OCI-LY3 (cell line): ENCODE measurements around the gene SH2D2A.
A peak's percentile ranks its signal among the peaks of the same experiment; 100 is the strongest.

Experiments used
- H2AFZ ChIP-seq: fragments of 200-600, 300-600 bp; shearing (Covaris generic); 2 replicates; pipeline ENCODE4 v1.6.0; 2014; ENCODE audit warnings: antibody characterized with exemption, low read depth, low read length
- H3K27ac ChIP-seq: fragments of 200-600, 300-600 bp; sonication (generic); 2 replicates; pipeline ENCODE4 v1.5.1; 2014; ENCODE audit warnings: mild to moderate bottlenecking, low read length, moderate library complexity, mixed read lengths
- H3K27me3 ChIP-seq: fragments of 200-600, 300-600 bp; sonication (generic); 2 replicates; pipeline ENCODE4 v1.6.1; 2014; ENCODE audit warnings: low read depth, low read length, mixed read lengths
- H3K36me3 ChIP-seq: fragments of 200-600, 300-600 bp; sonication (generic); replicated peaks from 2 replicates; pipeline ENCODE3; 2014; ENCODE audit warnings: low read depth, low read length, mixed read lengths
- H3K4me1 ChIP-seq: fragments of 300-600, 200-600 bp; sonication (generic); 2 replicates; pipeline ENCODE4 v1.6.1; 2014; ENCODE audit warnings: low read length, mixed read lengths
- H3K4me2 ChIP-seq: fragments of 200-600, 300-600 bp; sonication (generic); 2 replicates; pipeline ENCODE4 v1.6.1; 2014; ENCODE audit warnings: low read length, mixed read lengths
- H3K4me3 ChIP-seq: fragments of 300-600, 200-600 bp; sonication (generic); 2 replicates; pipeline ENCODE4 v1.5.1; 2014; ENCODE audit warnings: antibody characterized with exemption, mild to moderate bottlenecking, low read length, moderate library complexity
- H3K79me2 ChIP-seq: fragments of 300-600, 200-600 bp; shearing (Covaris generic); 2 replicates; pipeline ENCODE4 v1.6.1; 2014; ENCODE audit warnings: mild to moderate bottlenecking, low read length, mixed read lengths
- H3K9ac ChIP-seq: fragments of 300-600, 200-600 bp; shearing (Covaris generic); 2 replicates; pipeline ENCODE4 v1.6.0; 2014; ENCODE audit warnings: mild to moderate bottlenecking, low read length, moderate library complexity
- H3K9me3 ChIP-seq: fragments of 200-600, 300-600 bp; shearing (Covaris generic); 2 replicates; pipeline ENCODE4 v1.6.1; 2014; ENCODE audit warnings: low read length, mixed read lengths; ENCODE audit not compliant: insufficient read depth
- H4K20me1 ChIP-seq: fragments of 200-600, 300-600 bp; sonication (generic); 2 replicates; pipeline ENCODE4 v1.6.1; 2016; ENCODE audit warnings: low read length, mixed read lengths; ENCODE audit not compliant: insufficient read depth
- CTCF ChIP-seq: fragments of 200-600, 300-600 bp; sonication (generic); IDR thresholded peaks from 2 replicates; pipeline ENCODE4 v1.5.1; 2014; ENCODE audit warnings: antibody characterized with exemption, low read length, low read depth
- EZH2phosphoT487 ChIP-seq: fragments of 200-600 bp; shearing (Covaris generic); IDR thresholded peaks from 2 replicates; pipeline ENCODE4 v1.6.1; 2018; ENCODE audit warnings: antibody characterized with exemption, mixed run types, low read depth

SH2D2A gene

GRCh38 chr1:156767879-156768604, 48.6 kb downstream of the SH2D2A start:
- peaks cover 66% of the 10 kb centered on the region for H3K79me2 ChIP-seq
- H3K27ac ChIP-seq = peak overlapping the region; percentile 67
- H3K9me3 ChIP-seq = no peaks in the 10 kb centered on the region
- TF ChIP-seq EZH2phosphoT487 (no peak), CTCF (no peak)
- H4K20me1 ChIP-seq = peaks cover 6% of the 10 kb centered on the region
- H3K27me3 ChIP-seq = no peaks in the 10 kb centered on the region
- H3K4me3 ChIP-seq = peak overlapping the region; percentile 78
- peaks cover 15% of the 10 kb centered on the region for H3K36me3 ChIP-seq
- H3K4me2 ChIP-seq = peak overlapping the region; percentile 94
- peak overlapping the region; percentile 93 for H3K9ac ChIP-seq
- peaks cover 21% of the 10 kb centered on the region for H3K4me1 ChIP-seq
- H2AFZ ChIP-seq = 0 out of 2 replicates have a peak overlapping the region, but pooled peaks have one; percentile 12

GRCh38 chr1:156767101-156767878, 49.4 kb downstream of the SH2D2A start, which contains the start of gene PRCC:
PRCC (plus strand) TSS chr1:156767535; CDS start chr1:156767772, 237 bp downstream.
- Histone ChIP-seq H3K4me2 (peak within 1 kb of the TSS; percentile 97), H3K4me3 (peak within 1 kb of the TSS; percentile 78), H3K9me3 (no peaks in the 10 kb centered on the region), H4K20me1 (no peaks in the 10 kb centered on the region), H3K27ac (peak within 1 kb of the TSS; percentile 67), H3K9ac (peak within 1 kb of the TSS; percentile 93), H3K27me3 (no peaks in the 10 kb centered on the region), H3K79me2 (peaks cover 59% of the 10 kb centered on the region), H3K36me3 (peaks cover 15% of the 10 kb centered on the region), H2AFZ (peak within 1 kb of the TSS; percentile 35), H3K4me1 (peaks cover 22% of the 10 kb centered on the region)
- no peak for TF ChIP-seq EZH2phosphoT487
- no peak for TF ChIP-seq CTCF

- peaks cover 22% of the 10 kb centered on the region for H3K4me1 ChIP-seq
- TF ChIP-seq CTCF = peak; percentile 20; the same call in 1 of the 2 replicates
- TF ChIP-seq EZH2phosphoT487 = no peak
- no peaks in the 10 kb centered on the region for H4K20me1 ChIP-seq
- peak overlapping the region; percentile 97 for H3K4me2 ChIP-seq
- H3K9me3 ChIP-seq = no peaks in the 10 kb centered on the region
- H3K27me3 ChIP-seq = no peaks in the 10 kb centered on the region
- peak overlapping the region; percentile 35 for H2AFZ ChIP-seq
- peak overlapping the region; percentile 86 for H3K9ac ChIP-seq
- peak overlapping the region; percentile 48 for H3K27ac ChIP-seq
- H3K79me2 ChIP-seq = peaks cover 52% of the 10 kb centered on the region
- peak overlapping the region; percentile 78 for H3K4me3 ChIP-seq
- peaks cover 15% of the 10 kb centered on the region for H3K36me3 ChIP-seq
These were observed 50.1 kb downstream of the SH2D2A start for GRCh38 chr1:156766298-156767100.
